GM23248 (cell line): ENCODE results near the gene INO80.

Experiments
- EZH2 ChIP-seq: fragments of 200-600 bp; sonication (generic); IDR thresholded peaks from 2 replicates; pipeline ENCODE4 v1.6.1; 2018; ENCODE audit warnings: antibody characterized with exemption, mild to moderate bottlenecking; ENCODE audit not compliant: insufficient read depth, poor library complexity, severe bottlenecking
- EZH2phosphoT487 ChIP-seq: fragments of 200-600 bp; sonication (generic); IDR thresholded peaks from 2 replicates; pipeline ENCODE4 v1.6.1; 2018; ENCODE audit warnings: antibody characterized with exemption, moderate library complexity, mild to moderate bottlenecking, low read depth; ENCODE audit not compliant: insufficient read depth

DNA sequence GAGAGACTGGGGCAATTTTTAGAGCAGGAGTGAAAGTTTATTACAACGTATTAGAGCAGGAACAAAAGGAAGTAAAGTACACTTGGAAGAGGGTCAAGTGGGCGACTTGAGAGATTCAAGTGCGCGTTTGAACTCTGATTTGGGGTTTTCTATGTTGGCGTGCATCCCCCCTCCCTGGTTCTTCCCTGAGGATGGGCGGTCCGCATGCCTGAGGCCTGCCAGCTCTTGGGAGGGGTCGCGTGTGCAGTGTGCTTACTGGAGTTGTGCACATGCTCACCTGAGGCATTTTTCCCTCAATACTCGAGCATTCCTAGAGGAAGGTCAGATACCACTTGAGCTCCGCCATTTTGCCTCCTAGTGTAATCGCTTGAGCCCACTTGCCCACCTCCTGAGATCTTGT lies 173.2 kb downstream of the INO80 start:
- TF ChIP-seq EZH2 (no peak), EZH2phosphoT487 (no peak)
